ENCODE measurements around the gene CDK13. TPM values are rescaled to one million over a fixed set of nuclear protein-coding genes. Genes with fewer than 3 reads are reported as not detected.

Gene CDK13
- total and polyA plus RNA-seq, 9 of the 15 experiments (the other 6 are each of a cell fraction or from before 2014, with no cell fraction given), result 9.8 to 46.1 (median 32.4) TPM

DNA sequence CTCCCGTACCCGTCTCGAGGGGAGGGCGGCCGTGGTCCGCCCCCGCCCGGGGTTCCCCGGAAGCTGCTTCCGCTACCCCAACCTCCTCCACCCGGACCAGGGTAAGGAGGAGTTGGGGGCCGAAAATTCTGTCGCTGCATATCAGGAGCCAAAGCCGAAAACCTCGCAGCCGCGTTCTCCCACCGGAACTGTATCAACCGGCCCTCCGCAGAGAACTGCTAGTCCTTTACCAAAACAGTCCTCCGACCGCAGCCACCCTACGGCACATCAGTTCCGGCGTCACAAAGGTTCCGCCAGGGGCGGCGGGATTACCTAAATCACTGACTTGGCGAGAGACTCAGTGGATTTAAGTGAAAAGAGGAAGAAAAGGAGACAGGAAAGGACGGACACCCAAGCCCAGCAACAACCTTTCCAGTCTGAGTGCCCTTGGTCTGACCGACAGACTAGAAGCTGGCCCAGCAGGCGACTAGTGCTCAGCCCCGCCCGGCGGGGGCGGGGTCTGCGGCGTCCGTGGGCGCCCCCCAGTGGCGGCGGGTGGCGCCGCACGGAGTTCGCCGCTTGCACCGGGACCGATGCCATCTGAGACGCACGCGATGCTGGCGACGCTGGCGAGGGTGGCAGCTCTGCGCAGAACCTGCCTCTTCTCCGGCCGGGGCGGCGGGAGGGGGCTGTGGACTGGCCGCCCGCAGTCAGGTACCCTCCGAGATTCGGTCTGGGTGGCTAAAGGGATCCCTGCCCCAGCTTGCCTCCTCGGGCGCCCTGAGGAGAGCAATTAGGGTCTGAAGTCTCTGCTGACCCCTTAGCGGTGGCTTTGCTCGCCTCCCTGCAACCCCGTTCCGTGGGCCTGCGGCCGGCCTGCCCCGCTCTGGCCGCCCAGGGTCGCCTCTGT, 184.6 kb downstream of the CDK13 start, which contains the start of the genes MPLKIP and SUGCT (continued):
- TF ChIP-seq, protein P1, sequence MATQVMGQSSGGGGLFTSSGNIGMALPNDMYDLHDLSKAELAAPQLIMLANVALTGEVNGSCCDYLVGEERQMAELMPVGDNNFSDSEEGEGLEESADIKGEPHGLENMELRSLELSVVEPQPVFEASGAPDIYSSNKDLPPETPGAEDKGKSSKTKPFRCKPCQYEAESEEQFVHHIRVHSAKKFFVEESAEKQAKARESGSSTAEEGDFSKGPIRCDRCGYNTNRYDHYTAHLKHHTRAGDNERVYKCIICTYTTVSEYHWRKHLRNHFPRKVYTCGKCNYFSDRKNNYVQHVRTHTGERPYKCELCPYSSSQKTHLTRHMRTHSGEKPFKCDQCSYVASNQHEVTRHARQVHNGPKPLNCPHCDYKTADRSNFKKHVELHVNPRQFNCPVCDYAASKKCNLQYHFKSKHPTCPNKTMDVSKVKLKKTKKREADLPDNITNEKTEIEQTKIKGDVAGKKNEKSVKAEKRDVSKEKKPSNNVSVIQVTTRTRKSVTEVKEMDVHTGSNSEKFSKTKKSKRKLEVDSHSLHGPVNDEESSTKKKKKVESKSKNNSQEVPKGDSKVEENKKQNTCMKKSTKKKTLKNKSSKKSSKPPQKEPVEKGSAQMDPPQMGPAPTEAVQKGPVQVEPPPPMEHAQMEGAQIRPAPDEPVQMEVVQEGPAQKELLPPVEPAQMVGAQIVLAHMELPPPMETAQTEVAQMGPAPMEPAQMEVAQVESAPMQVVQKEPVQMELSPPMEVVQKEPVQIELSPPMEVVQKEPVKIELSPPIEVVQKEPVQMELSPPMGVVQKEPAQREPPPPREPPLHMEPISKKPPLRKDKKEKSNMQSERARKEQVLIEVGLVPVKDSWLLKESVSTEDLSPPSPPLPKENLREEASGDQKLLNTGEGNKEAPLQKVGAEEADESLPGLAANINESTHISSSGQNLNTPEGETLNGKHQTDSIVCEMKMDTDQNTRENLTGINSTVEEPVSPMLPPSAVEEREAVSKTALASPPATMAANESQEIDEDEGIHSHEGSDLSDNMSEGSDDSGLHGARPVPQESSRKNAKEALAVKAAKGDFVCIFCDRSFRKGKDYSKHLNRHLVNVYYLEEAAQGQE (IDR thresholded peaks at IDR 0.05; ENCODE audit: borderline replicate concordance), result peak; percentile 10; the same call in 1 of the 2 replicates
- TF ChIP-seq, protein P1 (CRISPR knock-in tag; IDR thresholded peaks at IDR 0.05; ENCODE audit: low read depth), result no peak
- TF ChIP-seq ATF1 (CRISPR knock-in tag; IDR thresholded peaks at IDR 0.05) (no peak), ATF1 (tag; IDR thresholded peaks at IDR 0.05) (peak; percentile 89), MYNN (IDR thresholded peaks at IDR 0.05) (0 out of 2 replicates have a peak, but pooled peaks have one; percentile 20), MYNN (CRISPR knock-in tag; IDR thresholded peaks at IDR 0.05) (no peak), CREBBP (IDR thresholded peaks at IDR 0.05; ENCODE audit: low read depth, low read length) (no peak), C11orf30 (IDR thresholded peaks at IDR 0.05; ENCODE audit: low read depth) (peak; percentile 96), NCOR1 (IDR thresholded peaks at IDR 0.05) (0 out of 2 replicates have a peak, but pooled peaks have one; percentile 12)
- TF ChIP-seq, protein P2, sequence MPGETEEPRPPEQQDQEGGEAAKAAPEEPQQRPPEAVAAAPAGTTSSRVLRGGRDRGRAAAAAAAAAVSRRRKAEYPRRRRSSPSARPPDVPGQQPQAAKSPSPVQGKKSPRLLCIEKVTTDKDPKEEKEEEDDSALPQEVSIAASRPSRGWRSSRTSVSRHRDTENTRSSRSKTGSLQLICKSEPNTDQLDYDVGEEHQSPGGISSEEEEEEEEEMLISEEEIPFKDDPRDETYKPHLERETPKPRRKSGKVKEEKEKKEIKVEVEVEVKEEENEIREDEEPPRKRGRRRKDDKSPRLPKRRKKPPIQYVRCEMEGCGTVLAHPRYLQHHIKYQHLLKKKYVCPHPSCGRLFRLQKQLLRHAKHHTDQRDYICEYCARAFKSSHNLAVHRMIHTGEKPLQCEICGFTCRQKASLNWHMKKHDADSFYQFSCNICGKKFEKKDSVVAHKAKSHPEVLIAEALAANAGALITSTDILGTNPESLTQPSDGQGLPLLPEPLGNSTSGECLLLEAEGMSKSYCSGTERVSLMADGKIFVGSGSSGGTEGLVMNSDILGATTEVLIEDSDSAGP (CRISPR knock-in tag; IDR thresholded peaks at IDR 0.05), result 0 out of 2 replicates have a peak, but pooled peaks have one; percentile 23
- TF ChIP-seq, protein P3, sequence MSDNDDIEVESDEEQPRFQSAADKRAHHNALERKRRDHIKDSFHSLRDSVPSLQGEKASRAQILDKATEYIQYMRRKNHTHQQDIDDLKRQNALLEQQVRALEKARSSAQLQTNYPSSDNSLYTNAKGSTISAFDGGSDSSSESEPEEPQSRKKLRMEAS (CRISPR knock-in tag; IDR thresholded peaks at IDR 0.05), result peak; percentile 46; the same call in 1 of the 2 replicates
- TF ChIP-seq, protein P4, sequence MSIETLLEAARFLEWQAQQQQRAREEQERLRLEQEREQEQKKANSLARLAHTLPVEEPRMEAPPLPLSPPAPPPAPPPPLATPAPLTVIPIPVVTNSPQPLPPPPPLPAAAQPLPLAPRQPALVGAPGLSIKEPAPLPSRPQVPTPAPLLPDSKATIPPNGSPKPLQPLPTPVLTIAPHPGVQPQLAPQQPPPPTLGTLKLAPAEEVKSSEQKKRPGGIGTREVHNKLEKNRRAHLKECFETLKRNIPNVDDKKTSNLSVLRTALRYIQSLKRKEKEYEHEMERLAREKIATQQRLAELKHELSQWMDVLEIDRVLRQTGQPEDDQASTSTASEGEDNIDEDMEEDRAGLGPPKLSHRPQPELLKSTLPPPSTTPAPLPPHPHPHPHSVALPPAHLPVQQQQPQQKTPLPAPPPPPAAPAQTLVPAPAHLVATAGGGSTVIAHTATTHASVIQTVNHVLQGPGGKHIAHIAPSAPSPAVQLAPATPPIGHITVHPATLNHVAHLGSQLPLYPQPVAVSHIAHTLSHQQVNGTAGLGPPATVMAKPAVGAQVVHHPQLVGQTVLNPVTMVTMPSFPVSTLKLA (conservative IDR thresholded peaks at IDR 0.05), result peak; percentile 64 to 78; a peak in 3 of 4 replicates
- TF ChIP-seq, protein P5, sequence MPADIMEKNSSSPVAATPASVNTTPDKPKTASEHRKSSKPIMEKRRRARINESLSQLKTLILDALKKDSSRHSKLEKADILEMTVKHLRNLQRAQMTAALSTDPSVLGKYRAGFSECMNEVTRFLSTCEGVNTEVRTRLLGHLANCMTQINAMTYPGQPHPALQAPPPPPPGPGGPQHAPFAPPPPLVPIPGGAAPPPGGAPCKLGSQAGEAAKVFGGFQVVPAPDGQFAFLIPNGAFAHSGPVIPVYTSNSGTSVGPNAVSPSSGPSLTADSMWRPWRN (IDR thresholded peaks at IDR 0.05; ENCODE audit: low read depth), result no peak
- TF ChIP-seq, protein P6, sequence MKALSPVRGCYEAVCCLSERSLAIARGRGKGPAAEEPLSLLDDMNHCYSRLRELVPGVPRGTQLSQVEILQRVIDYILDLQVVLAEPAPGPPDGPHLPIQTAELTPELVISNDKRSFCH (CRISPR knock-in tag; IDR thresholded peaks at IDR 0.05), result no peak
- TF ChIP-seq, protein P6 (tag; IDR thresholded peaks at IDR 0.05), result peak; percentile 85
